ENCODE data around the gene BCKDHA. TPM values are rescaled to one million over a fixed set of nuclear protein-coding genes. Genes with fewer than 3 reads are reported as not detected.

The BCKDHA gene
- total and polyA plus RNA-seq, 9 of the 15 experiments (the other 6 are each of a cell fraction or from before 2014, with no cell fraction given): 4.5 to 52.5 (median 14.1) TPM

- TF ChIP-seq ZNF583 (CRISPR knock-in tag; IDR thresholded peaks at IDR 0.05) (no peak), MTA2 (IDR thresholded peaks at IDR 0.05; ENCODE audit: low read depth) (peak; percentile 48; the same call in 1 of the 2 replicates), AFF1 (IDR thresholded peaks at IDR 0.05; ENCODE audit: low read depth in 1 of 2, partially characterized antibody in 2 of 2) (peak in 1 of 2 experiments; percentile 67), ATF7 (IDR thresholded peaks at IDR 0.05) (0 out of 2 replicates have a peak, but pooled peaks have one; percentile 11), TRIM25 (IDR thresholded peaks at IDR 0.05; ENCODE audit: borderline replicate concordance) (peak; percentile 46; the same call in 1 of the 2 replicates), TRIM28 (IDR thresholded peaks at IDR 0.05) (0 out of 2 replicates have a peak, but pooled peaks have one; percentile 27), SP1 (CRISPR knock-in tag; IDR thresholded peaks at IDR 0.05) (0 out of 2 replicates have a peak, but pooled peaks have one; percentile 47), SMARCA5 (IDR thresholded peaks at IDR 0.05) (peak; percentile 74; the same call in 1 of the 2 replicates), PHF20 (IDR thresholded peaks at IDR 0.05; ENCODE audit: partially characterized antibody) (peak; percentile 55), RBBP5 (IDR thresholded peaks at IDR 0.05; ENCODE audit: borderline replicate concordance, insufficient read depth, low read length, poor library complexity, severe bottlenecking) (peak; percentile 52), PTTG1 (tag; IDR thresholded peaks at IDR 0.05; ENCODE audit: low read depth) (no peak), ETV6 (IDR thresholded peaks at IDR 0.05; ENCODE audit: borderline replicate concordance in 1 of 2, low read depth in 2 of 2, low read length in 1 of 2) (peak in 1 of 2 experiments; percentile 27; a peak in 1 of 4 replicates), ETV6 (CRISPR knock-in tag; IDR thresholded peaks at IDR 0.05; ENCODE audit: borderline replicate concordance) (no peak), THRB (CRISPR knock-in tag; conservative IDR thresholded peaks at IDR 0.05) (peak; percentile 97), POLR2AphosphoS5 (IDR thresholded peaks at IDR 0.05; ENCODE audit: control insufficient read depth, insufficient read depth, low read depth, low read length) (peak; percentile 18; the same call in 1 of the 2 replicates), THAP12 (CRISPR knock-in tag; IDR thresholded peaks at IDR 0.05) (peak; percentile 17; the same call in 1 of the 2 replicates)
These were observed 30.2 kb downstream of the BCKDHA start (continued) for GRCh38 chr19:41427647-41428480.

Data from K562 (cell line).